HG02840 (cell line): ENCODE measurements around the gene SUSD5.
"Not testable (repeated sequence)": the region's sequence is repeated elsewhere in the genome, so short reads cannot be mapped to it uniquely, and the experiment has no call there.

Source experiments
- ATAC-seq: cut with Tn5 transposase; IDR thresholded peaks from one replicate; pipeline ENCODE4 v1.9.1; 2021; ENCODE audit warnings: mild to moderate bottlenecking, moderate library complexity, moderate number of reproducible peaks; ENCODE audit not compliant: unreplicated experiment, low FRiP score

The SUSD5 gene

DNA sequence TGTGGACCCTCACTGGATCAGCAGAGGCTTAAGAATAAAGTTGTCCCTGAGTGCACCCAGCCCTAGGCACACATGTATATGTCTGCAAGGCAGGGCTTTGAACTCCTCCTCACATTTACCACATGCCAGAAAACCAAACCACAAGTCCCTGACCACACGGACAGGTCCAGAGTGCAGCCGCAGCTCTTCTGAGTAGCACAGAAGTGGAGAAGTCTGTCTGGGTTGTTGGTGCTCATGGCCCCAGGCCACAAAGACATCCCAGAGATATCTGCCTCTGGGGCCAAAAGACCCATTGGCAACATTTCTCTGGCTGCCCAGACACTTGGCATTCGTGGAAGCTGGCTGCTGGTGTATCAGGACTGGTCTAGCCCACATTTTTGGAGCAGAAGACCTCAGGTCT, 17.4 kb downstream of the SUSD5 start:
- no peak for ATAC-seq

DNA sequence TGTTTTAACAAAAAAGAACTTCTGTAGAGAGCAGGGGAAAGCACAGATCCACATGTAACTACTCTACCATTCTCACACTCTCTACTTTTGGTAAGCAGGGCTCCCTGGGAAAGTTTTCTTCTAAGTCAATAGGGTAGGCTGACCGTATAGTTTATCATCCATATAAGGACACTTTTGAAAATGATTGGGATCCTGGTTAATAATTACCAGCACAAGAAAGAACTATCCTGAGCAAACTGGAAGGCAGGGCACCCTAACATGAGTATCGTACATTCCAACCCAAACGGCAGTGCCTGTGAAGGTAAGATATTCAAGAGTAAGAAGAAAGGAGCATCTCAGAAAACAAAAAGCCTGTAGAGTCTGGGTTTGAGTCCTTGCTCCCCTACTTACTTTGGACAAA, 22.1 kb downstream of the SUSD5 start:
- no peak for ATAC-seq

DNA sequence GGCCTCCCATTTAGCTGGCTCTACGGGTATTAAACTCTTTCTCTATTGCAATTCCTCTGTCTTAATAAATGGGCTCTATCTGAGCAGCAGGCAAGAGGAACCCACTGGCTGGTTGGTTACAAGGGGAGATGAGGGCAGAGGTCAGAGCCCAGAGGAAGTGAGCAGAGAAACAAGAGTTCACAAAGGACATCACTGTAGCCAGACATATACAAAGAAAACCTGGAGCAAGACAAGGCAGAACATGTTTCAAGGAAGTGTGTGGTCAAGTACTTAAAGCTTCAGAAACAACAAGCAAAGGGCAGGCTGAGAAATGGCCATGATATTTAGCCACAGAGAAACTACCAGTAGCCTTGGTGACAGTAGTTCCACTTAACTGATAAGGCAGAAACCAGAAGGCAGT, 24.3 kb downstream of the SUSD5 start:
- ATAC-seq: no peak

DNA sequence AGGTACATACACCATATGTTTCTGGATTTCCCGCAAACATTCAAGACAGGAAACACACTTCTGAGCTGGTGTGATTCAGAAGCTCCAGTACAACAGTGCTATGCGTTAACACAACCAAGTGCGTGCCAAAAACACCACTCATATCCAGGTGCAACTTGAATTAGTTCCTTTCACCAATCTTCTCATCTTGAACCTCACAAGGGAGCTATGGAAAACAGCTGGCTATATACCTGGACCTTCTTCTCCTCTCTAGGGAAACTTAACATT, 31.3 kb downstream of the SUSD5 start:
- no peak for ATAC-seq

DNA sequence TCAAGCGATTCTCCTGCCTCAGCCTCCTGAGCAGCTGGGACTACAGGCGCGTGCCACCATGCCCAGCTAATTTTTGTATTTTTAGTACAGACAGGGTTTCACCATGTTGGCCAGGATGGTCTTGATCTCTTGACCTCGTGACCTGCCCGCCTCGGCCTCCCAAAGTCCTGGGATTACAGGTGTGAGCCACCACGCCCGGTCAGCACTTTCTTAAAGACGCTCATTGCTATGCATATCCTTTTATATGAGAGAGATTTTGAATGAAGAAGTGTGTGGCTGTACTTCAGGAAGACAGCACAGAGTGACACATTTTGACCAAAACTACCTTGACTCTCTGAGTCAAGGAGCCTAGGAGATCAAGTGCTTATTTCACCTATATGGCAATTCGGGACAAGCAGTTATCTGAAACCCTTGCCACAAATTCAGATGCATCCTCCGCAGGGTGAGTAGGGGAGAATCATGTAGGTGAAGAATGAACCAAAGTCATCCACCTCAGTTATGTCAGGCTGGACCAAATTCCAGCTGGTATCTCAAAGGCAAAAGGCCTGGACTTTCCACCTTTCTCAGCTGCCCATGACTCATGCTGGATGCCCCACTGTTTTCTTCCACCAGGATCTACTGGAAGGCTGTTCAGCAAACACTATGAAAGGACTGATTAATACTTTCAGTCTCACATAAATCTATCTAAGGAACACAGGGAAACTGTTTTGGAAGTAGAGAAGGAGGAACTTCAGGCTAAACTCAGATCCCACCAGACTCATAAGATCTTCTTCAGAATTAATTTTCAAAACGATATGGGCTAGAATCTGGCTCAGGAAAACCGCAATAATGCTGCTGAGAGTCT, 31.9 kb downstream of the SUSD5 start:
- no peak for ATAC-seq

DNA sequence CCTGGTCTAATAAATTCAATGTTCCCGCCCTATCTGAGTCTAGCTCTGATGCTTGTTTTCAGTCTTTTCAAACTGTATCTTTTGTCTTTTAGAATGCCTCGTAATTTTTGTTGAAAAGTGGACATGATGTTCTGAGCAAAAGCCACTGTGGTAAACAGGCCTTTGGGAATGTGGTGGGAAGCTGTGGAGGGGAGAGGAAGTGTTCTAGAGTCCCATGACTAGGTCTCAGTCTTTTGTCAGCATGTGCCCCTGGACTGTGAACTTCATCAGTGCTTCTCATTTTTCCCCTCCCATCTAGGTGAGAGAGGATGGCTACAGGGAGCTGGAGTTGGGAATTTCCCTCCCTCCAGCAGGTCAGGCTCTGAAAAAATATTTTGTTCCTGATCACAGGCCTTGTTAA, 33.7 kb downstream of the SUSD5 start:
- ATAC-seq: no peak

DNA sequence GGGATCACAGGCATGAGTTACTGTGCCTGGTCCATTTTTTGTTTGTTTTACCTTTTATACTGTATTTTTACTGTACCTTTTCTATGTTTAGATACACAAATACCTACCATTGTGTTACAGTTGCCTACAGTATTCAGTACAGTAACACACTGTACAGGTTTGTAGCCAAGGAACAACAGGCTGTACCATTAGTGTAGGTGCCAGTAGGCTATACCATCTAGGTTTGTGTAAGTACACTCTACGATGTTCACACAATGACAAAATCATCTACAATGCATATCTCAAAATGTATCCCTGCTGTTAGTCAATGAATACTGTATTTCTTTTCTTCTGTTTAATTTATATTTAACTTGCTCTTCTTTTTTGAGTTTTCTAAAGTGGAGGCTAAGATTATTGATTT, 37.0 kb downstream of the SUSD5 start:
- ATAC-seq: not testable (repeated sequence)

DNA sequence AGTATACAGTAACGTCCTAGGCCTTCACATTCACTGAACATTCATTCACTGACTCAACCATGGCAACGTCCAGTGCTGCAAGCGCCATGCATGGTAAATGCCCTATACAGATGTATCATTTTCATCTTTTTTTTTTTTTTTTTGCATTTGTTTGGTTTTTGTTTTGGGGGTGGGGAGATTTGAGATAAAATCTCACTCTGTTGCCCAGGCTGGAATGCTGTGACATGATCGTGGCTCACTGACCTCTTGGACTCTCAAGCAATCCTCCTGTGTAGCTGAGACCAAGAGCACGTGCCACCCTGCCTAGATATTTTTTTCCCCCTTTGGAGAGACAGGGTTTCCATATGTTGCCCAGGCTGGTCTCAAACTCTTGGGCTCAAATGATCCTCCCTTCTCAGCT, 37.4 kb downstream of the SUSD5 start:
- ATAC-seq: no peak

DNA sequence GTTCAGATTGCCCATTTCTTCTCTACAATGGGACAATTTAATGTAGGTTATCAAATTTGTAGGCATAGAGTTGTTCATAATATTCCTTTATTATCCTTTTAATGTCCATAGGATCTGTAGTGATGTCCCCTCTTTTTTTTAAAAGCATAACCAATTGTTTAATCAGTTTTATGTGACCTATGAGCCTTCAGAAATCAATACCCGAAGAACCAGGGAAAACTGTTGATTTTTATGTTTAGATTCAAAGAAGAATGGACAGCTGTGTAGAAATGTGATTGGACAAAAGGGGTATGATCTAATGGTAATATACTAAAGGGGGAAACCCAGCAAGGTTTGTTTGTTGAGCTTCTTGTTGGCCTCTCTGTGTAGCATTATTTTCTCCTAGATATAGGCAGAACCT, 39.5 kb downstream of the SUSD5 start:
- no peak for ATAC-seq

DNA sequence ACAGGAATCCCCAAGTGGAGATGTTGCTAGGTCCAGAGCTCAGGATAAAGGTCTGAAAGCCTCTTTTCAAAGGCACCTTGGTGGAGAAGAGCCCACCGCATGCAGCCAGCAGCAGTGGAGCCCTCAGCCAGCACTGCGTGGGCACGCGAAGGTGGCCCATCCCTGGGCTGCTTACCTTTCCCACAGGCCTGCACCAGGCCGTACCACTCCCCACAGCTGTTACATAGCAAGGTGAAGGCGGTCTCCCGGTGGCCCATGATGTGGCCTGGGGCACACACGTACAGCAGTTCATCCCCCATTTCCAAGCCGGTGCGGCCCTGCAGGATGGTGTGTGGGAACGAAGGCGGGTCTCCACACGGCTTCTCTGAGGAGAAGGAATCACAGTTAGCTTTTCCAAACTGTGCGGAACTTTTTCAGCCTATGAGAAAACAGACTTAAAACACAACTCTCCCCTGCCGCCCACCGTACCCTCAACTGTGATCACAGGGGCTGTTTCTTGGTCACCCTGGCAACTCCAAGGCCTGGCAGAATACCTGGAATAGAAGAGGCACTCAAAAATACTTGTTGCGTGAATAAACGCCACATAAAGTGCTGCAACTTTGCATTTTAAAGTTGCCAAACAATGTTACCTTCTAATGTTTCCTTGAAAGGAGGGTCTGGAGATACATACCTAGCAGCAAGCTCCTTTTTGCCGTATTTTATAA, 43.7 kb downstream of the SUSD5 start:
- ATAC-seq: no peak

DNA sequence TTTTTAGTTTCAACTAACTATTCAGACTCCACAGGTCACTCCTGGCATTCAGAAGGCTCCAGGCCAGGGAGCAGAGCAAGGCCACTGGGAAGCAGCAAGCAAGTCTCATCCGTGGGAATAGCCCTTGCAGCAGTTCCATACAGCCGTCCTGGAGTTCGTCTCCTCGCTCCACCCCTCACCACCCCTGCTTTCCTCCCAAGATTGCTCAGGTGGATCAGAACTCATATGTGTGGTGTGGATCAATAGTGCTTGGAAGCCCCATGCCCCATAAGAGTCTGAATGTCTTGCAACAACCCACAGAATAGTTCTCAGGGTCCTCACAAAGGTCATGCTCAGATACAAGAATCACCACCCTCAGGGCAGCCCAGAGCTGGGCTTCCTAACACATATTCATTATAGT, 44.5 kb downstream of the SUSD5 start:
- ATAC-seq: no peak

DNA sequence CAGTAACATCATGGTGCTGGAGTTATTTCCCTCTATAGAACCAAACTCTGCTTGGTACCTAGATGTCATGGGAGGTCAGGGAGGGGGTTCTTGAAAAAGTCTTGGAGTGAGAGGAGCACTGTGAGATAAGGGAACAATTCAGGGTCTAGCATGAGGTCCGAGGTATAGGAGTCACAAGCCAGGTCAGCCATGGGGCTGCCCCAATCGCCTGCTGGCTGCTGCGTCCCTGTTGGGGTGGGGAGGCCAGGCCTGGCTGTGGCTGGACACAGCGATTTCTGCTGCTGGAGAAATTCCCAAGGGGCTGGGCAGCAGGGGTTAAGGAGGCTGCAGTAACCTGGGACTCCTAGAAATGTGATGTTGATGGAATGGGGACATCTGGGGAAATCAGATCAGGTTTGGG, 44.9 kb downstream of the SUSD5 start:
- ATAC-seq: no peak

DNA sequence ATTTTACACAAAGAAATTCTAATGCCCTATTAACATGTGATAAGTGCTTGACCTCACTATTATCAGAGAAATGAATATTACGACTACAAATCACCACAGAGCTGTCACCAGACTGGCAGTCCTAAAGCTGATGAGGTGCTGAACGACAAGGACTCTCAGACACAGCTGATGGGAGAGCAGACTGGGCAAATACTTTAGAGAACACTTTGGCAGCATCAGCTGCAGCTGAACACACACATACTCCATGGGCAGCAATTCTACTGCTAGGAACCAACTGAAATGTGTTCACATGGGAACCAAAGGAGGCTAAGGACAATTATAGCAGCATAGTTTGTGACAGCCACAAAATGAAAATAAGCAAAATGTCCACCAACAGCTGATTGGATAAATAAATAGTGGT, 45.5 kb downstream of the SUSD5 start:
- no peak for ATAC-seq

DNA sequence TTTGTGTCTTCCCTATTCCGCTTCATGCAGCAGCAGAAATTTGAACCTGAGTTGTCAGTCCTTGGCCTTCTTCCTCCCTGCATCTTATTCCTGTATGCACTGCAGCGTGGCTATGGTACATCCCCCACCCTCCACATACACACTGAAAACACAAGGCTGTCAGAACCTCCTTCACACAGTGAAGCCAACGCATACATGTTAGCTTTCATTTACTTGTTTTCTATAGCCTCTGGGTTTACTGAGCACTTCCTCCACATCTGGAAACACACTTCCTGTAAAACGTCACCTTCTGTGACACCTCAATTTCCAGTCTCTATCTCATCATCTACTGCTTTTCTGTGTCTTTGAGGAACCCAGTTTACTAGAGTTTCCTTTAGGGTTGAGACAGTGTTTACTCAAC, 47.0 kb downstream of the SUSD5 start:
- ATAC-seq: no peak

DNA sequence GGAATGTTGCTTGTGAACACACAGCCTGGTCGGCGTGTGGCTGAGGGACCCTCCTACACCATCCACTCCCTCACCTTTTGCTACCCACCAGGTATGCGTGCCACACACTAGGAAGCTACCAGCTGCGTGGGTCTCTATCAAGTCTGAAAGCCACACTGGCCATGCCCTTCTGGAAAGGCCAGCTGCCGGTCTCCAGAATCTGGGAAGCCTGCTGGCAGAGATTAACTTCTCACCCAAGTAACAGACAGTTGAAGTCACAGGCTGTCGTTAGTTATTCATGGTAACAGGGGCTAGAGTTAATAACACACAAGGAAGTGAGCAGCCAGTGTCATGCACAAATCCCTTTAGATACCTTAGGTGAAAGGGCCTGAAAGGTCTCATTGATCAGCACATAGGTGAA, 48.1 kb downstream of the SUSD5 start:
- ATAC-seq: no peak

DNA sequence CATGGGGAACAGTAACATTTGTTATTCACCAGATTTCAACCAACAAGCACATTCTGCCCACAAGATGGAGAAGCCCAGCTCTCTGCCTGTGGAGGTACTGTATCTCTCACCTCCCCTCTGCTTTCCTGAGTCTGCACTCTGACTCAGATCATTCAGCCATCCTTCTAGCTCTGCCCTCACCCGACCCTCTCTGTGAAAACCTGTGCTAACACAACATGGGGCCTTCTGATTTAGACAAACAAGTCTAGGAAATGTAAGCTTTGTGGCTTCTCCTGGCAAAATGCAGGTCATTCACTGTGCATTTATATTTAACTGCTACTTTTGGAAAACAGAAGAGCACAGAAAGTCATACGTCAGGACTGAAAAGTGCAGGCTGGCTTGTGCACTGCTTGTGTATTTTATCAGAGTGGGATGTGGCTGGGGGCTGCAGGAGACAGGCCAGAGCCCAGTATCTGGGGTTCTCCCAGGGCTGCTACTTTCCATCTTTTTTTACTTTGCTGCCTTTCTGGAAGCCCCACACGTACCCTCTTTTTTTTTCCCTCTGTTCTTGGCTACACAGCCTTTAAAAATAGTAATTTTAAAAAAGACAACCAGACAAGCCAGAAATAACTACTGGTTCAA, 50.8 kb downstream of the SUSD5 start:
- no peak for ATAC-seq

DNA sequence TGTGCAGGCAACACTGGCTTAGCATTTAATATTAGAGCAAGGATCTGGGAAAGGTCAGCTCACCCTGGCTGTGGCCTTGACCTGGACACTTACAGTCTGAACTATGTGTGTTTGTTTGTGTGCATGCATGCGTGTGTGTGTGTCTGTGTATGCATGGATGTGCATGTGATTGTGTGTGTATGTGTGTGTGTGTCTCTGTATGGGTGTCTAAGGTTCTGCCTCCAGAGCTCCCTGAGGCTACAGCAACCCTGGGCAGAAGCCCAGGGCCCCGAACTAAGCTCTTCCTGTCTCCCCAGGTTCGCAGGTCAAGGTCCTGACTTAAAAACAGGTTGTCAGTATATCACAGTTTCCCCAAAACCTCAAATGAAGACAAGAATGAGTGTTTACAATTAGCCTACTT, 51.3 kb downstream of the SUSD5 start:
- no peak for ATAC-seq

DNA sequence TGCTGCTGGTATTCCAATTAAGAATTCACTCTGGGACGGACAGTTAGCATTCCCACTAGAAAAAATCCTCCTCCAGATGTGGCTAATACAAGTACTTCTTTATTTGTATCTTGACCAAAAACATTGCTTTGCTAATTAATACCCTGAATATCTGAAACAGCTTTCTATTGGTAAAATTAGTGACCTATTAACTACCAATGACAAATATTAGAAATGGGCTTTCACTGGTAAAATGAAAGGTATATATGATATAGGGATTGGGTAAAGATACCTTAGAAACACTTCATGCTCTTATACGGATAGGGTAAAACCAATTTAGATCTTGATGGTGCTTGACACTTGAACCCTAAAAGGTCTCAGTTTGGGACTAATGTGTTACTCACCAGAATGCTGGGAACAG, 52.5 kb downstream of the SUSD5 start:
- ATAC-seq: no peak

DNA sequence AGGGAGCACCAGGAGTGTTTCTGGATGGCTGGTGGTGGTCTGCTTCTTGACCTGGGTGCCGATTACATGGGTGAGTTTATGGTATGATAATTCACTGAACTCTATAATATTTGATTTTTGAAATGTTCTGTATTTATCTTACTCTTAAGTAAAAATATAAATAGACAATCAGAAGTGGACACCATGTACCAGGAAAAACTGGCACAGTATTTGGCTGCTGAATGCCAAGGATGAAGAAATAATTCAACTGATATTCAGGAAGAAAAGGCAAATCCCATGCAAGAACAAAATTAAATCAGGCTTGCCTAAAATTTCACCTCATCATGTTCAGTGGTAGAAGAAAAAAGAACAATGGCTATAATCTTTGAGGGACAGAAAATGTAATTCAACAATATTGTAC, 53.2 kb downstream of the SUSD5 start:
- ATAC-seq: no peak

DNA sequence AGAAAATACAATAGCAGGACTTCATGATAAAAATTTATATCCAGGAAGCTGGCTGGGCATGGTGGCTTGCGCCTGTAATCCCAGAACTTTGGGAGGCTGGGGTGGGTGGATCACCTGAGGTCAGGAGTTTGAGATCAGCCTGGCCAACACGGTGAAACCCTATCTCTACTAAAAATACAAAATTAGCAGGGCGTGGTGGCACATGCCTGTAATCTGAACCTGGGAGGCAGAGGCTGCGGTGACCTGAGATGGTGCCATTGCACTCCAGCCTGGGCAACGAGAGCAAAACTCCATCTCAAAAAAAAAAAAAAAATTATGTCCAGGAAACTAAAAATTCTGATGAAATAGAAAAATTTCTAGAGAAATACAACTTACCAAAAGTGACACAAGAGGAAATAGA, 56.0 kb downstream of the SUSD5 start:
- not testable (repeated sequence) for ATAC-seq

DNA sequence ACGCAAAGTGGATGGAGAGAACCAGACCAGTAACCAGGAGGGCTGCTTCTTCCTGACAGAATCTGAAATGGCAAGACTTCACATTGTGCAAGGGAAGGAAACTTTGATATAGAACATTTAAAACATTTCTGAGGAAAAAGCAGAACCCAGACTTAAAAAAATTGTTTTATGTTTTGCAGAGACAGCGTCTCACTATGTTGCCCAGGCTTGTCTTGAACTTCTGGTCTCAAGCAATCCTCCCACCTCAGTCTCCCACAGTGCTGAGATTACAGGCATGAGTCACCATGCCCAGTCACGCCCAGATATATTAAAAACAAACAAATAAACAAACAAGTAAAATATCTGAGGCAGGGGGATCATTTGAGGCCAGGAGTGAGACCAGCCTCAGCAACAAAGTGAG, 58.6 kb downstream of the SUSD5 start:
- ATAC-seq: no peak

DNA sequence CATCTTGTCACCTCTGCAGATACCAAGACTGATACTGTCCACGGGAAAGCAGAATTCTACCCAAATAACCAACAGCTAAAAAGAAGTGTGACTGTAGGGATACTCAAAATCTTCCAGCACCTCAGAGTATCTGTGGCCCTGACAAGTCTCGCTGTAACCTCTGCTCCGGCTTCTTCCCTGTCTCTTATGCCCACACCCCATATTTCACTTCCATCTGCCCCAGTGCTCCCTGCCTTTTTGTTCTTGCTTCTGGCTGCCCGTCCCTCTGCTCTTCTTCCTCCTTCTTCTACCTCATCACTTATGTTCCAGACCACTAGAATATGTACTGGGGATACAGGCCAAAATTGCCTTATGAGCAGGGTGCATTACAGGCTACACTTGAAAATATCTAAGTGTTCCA, 59.4 kb downstream of the SUSD5 start:
- no peak for ATAC-seq
